Kasumi-1 (cell line): ENCODE data around the gene ADCY5.

Source experiments
- DNase-seq, 2 experiments: peaks; one replicate each; lab custom pipeline; 2025; lab: John Stamatoyannopoulos, UW

Gene ADCY5

GRCh38 chr3:123386477-123387040 is 62.3 kb downstream of the ADCY5 start:
- no peak for DNase-seq

DNA sequence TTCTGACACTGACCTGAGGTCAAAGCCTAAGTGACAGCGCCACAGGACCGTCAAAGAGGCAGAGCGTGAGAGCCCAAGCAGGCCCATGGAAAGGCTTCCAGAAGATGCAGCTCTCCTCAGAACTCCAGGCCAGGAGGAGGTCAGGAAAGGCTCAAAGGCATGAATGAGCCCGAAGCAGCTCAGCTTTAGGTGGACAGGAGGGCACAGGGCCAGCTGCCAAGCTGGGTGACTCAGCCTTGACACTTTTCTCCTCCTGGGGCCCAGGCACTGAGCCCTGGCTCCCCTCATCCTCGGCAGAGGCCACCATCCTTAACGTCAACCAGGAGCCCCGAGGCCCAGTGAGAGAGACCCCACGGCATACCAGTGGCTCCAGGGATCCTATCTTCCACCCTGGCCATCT is 62.9 kb downstream of the ADCY5 start:
- no peak for DNase-seq

GRCh38 chr3:123385499-123385898 is 63.4 kb downstream of the ADCY5 start:
- no peak for DNase-seq

DNA sequence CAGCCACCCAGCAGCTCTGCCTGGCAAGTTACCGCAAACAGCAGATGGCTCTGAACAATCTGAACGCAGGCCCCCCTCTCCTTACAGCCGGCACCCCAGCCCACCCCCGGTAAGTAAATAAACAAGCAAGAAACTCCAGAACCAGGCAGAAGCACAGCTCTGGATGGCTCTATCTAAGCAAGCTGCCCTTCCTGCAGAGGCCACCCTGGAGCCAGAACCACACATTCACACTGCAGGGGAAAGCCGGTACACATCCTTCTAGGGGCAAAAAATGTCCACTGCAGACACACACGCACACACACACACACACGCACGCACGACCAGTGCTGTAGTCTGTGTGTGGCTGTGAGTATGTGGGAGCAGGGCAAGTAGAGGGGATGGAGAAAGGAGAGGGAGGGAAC is 63.9 kb downstream of the ADCY5 start:
- DNase-seq: no peak

- DNase-seq: no peak
Observed at GRCh38 chr3:123384256-123384655, 64.6 kb downstream of the ADCY5 start.

DNA sequence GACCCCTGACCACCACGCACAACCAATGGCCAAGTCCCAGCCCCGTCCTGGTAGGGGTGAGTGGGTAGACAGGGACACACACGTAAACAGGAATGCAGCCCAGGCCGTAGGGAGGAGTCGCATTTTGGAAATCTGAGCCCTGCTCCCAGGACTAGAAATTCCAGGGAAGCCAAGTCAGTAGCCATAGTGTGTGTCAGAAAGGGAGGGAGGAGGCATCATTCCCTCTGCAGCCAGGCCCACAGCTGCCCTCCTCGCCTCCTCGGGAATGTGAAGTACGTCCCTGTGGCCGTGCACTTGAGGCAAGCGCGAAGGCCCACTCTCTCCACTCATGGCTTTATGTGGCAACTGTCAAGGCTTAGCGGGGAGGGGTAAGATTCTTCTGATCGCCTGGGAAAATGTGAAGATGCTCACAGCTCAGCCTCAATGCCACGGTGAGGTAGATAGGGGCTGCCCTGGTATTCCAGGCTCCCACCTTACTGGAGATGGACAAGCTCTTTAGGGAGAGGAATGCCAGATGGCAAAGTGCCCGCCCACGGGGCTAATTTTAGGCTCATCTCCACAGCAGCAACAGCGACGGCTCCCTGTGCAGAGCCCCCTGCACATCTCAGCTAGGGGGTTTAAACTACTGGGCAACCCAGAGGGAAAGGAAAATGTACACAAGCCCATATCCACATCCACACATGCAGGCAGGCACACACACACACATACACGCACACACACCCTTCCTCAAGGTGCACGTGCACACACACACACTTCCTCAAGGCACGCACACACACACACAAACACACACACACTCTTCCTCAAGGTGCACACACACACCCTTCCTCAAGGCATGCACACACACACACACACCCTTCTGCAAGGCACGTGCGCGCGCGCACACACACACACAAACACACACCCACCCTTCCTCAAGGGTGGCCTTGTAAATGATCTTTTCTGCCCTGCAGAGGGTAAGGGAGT is 65.5 kb downstream of the ADCY5 start:
- DNase-seq: no peak

DNA sequence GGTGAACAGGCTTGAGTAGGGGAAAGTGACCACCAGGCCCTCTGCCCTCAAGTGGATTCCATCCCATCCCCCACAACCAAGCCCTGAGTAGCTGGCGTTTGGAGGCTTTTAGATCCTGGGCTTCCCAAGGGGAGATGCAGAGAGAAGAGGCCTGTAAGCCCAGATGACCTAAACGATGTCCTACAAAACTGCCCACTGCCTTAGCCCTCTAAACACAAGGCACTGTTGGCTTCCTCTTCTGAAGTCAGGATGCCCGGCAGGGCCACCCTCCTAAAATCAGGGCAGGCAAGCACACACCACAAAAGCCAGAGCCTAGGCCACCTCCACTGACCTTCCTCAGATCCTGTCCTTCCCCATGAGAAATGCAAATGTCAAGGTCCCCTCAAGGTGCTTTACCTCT is 68.6 kb downstream of the ADCY5 start:
- no peak for DNase-seq

- DNase-seq: no peak
Observed at GRCh38 chr3:123379041-123379830, 69.7 kb downstream of the ADCY5 start.

GRCh38 chr3:123378409-123378915 is 70.4 kb downstream of the ADCY5 start:
- DNase-seq: no peak

DNA sequence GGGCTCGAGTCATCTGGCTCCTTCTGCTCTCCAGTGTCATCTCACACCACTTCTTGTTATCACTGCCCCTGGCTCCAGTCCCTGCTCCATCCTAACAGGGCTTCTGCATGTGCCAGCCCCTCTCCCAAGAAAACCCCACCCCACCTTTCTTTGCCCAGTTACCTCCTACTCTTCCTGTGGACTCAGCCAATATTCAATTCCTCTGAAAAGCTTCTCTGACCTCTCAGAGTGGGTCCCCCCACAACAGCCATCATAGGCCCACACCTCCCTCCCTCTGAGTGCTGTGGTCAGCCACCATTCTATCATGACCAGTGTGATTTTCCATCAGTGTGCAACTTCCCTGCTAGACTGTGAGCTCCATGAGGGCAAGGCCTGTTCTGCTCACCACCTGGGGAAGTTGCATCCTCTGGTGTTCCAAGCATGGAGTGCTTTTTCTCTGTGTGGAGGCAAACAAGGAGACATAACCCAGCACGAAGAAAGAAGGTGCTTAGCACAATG is 71.6 kb downstream of the ADCY5 start:
- DNase-seq: no peak

GRCh38 chr3:123376451-123377242 is 72.2 kb downstream of the ADCY5 start:
- DNase-seq: no peak

- DNase-seq: no peak
Observed at GRCh38 chr3:123375014-123375940, 73.6 kb downstream of the ADCY5 start.

DNA sequence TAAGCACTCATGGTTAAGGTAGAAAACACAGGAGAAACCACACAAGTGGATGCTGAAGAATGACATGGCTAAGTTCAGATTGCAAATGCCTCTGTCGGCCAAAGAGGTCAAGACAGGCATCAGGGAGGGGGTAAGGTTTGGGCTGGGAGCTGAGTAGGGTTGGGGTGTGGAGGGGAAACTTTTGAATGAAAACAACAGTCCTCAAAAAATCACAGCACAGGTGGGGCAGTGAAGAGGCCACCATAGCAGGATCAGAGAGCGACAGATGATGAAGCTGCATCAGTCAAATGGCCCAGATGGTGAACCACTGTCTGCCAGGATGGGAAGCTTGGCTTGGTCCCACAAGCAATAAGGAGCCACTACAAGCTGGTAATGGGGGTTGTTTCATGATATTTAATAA is 74.9 kb downstream of the ADCY5 start:
- DNase-seq: no peak

- DNase-seq: no peak
Observed at GRCh38 chr3:123373474-123373987, 75.4 kb downstream of the ADCY5 start.

DNA sequence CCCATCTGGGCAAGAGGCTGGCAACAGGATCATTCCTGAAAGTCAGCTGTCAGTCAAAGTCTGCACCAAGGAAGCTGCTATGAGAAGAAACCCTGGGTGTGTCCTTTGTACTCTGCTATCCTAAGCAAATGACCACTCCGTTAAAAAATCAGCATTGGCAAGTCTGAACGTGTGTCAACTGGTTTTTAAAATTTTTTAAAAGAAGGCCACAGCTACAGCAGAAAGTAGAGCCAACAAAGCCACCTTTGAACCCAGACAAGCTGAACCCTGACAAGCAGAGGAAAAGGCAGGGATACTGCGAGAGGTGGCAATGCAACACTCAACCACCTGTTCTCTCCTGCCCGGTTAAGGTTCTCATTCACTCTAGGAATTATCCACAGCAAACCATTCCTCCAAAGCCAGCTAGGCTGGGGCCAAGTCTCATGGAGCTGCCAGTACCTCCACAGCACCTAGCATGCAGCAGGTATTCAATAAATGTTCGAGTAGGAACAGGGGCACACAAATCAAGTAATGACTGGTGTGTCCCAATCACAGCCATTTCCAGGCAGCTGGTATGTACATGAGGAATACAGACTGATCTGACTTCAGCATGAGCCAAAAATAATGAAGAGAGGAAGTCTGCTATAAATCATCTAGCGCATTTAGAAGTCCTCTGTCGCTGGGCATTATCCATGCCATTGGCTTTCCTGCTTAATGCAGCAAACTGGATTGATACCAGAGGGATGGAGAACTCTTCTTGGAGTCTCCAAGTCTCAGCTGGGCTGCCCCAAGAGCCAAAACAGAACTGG is 76.0 kb downstream of the ADCY5 start:
- DNase-seq: no peak

DNA sequence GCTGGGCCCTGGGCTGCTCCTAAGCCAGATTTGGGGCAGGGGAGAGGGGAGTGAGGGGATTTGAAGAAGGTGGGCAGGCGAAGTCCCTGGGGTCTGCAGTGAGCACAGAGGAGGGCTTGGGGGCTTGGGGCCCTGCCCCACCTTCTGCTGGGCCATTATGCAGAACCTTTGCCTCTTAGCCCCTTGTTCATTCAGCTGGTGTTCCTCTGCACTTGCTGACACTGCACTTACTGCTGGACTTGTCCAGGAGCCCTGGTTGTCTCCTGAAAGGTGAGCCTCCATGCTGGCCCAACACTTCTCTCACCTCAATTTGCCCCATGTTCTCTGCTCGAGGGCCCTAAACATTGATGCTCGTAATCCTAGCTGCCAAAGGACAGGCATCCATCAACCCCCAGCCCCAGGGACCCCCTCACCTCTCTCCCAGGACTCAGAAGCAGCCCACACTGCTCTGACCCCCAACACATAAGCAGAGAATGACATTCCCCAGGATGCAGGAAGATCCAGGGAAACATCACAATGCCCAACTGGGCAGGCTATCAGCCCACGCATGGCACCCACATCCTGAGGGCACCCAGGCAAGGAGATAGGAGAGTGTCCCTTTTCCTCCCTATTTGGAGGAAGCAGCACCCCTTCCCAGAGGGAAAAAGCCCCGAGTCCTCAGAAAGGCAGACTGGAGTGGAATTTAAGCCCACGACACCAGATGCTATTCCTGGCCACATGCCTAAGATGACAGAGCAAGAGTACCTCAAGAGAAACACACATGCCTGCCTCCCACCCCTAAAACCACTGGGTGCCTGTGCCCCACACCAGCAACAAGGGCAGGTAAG is 76.8 kb downstream of the ADCY5 start:
- DNase-seq: no peak

DNA sequence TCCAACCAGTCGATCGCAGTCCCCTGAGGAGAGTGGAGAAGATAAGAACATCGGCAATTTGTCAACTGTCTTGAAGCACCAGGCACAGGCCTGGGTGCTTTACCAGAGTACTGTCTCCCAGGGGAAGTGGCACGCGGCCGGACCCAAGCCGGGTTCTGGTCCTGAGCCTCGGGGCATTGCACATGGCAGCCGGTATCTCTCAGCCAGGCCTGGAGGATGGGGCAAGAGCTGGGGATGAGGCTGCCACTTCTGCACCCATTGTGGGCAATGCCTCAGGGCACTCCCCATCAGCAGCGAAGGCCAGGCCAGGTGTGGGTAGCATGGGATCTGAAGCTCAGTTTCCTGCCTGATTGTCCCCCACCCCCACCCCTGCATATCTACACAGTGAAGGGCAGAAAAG is 77.5 kb downstream of the ADCY5 start:
- DNase-seq: no peak

DNA sequence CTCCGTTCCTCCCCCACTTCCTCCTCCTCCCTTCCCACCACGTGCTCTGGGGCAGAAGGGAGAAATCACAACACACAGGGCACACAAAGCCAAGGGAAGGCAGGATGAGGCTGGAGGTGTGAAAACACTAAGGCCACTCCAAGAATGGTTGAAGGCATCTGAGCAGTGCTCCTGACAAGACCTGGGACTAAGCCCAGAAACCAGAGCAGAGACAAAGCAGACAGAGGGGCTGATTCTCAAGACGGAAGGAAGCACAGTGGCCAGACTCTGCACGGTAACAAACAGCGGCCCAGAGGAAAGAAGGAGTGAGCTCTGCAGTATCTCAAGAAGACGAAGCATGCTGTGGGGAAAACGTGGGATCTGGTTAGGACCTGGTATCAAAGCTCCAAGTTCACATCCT is 78.1 kb downstream of the ADCY5 start:
- no peak for DNase-seq
